Stimulated activated CD8-positive, alpha-beta memory T cell treated with anti-CD3 and anti-CD28 coated beads, Interleukin-7, amount 100 ng/mL, for 48 hours (primary cell): ENCODE measurements around the gene ZNF23.

Experiments used
- DNase-seq, 2 donors: peaks; one replicate each; pipeline ENCODE4 v3.0.0-alpha.2; 2020; ENCODE audit warnings: low read depth in 1 of 2; ENCODE audit errors: extremely low read depth in 1 of 2

ZNF23 gene

GRCh38 chr16:71399801-71400563 is 62.1 kb downstream of the ZNF23 start:
- no peak for DNase-seq
